AG09319 (cell line): Measurements from ENCODE around the gene PDE4A.
A peak's percentile ranks its signal among the peaks of the same experiment; 100 is the strongest.

ENCODE experiments used
- DNase-seq: peaks from one replicate; pipeline ENCODE4 v3.0.0-alpha.2; 2010; ENCODE audit warnings: low read depth; ENCODE audit errors: extremely low read depth
- TF ChIP-seq, protein P1 (sequence below): IDR thresholded peaks from 2 replicates; pipeline ENCODE4 v1.5.1; 2011; ENCODE audit warnings: low read depth, mild to moderate bottlenecking, inconsistent platforms, low read length, moderate library complexity

PDE4A gene

DNA sequence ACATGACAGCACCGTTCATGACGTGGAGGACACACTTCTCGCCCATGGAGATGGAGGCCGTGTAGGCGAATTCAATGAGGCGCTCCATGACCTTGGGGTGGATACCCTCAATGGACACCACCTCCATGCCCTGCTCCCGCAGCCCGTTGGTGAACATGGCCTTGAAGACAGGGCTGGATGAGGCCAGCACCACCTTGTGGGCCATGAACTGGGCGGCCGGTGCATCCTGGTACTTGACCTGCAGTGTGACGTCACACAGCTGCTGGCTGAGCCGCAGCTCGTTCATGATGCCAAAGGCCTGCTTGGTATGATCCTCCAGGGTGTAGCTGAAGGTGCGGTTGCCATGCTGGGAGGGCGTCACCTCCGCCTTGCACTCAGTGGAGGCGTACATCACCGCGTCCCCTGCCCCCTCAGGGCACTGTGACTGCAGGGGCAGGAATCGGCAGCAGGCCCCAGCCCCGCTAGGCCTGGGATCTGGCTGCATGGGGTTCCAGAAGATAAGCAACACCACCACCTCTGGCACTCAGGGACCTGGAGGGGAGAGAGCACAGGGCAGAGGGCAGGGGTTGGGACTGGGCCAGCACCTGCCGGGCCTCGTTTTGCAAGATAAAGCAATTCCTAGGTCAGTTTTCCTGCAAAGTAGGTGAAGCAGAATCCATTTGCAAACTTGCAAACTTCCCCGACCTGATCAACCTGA is 79.4 kb downstream of the PDE4A start:
- no peak for DNase-seq
- TF ChIP-seq, protein P1, sequence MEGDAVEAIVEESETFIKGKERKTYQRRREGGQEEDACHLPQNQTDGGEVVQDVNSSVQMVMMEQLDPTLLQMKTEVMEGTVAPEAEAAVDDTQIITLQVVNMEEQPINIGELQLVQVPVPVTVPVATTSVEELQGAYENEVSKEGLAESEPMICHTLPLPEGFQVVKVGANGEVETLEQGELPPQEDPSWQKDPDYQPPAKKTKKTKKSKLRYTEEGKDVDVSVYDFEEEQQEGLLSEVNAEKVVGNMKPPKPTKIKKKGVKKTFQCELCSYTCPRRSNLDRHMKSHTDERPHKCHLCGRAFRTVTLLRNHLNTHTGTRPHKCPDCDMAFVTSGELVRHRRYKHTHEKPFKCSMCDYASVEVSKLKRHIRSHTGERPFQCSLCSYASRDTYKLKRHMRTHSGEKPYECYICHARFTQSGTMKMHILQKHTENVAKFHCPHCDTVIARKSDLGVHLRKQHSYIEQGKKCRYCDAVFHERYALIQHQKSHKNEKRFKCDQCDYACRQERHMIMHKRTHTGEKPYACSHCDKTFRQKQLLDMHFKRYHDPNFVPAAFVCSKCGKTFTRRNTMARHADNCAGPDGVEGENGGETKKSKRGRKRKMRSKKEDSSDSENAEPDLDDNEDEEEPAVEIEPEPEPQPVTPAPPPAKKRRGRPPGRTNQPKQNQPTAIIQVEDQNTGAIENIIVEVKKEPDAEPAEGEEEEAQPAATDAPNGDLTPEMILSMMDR = no peak

DNA sequence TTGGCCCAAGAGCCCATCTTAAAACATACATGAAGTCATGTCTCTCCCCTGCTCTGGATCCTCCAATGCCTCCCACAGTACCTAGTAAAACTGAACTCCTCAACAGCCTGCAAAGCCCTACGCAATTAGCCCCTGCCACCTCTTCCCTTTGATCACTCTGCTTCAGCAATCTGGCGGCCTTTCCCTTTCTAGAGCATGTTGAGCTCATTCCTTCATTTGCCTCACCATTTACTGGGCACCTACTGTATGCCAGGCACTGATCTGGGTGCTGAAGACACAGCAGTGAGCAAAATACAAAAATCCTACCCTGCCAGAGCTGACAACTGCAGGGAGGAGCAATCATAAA is 79.9 kb downstream of the PDE4A start:
- TF ChIP-seq, protein P1 = no peak
- DNase-seq = no peak

DNA sequence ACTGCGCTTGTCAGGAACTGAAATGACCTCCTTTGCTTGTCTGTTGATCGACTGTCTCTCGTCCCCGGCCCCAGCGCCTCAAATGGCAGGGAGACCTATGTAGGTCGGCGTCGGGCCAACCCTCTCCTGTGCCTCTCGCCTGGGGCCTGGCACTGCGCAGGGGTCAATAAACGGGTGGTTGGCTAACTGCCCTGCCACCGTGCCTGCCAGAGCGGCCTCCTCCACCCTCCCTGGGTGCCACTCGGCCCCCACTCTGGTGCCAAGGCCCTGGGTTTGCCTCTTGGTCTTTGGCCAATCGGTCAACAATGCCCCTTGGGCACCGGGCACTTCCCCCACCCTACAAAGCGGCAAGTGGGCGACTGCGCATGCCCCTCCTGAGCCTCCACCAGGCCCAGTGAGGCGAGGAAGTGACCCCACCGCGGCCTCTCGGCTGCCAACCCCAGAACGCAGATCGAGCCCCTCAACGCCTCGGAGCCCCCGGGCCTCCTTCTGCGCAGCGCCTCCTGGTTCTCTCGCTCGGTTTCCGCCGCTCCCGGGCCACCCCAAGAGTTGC is 81.7 kb downstream of the PDE4A start:
- no peak for DNase-seq
- TF ChIP-seq, protein P1 = no peak

DNA sequence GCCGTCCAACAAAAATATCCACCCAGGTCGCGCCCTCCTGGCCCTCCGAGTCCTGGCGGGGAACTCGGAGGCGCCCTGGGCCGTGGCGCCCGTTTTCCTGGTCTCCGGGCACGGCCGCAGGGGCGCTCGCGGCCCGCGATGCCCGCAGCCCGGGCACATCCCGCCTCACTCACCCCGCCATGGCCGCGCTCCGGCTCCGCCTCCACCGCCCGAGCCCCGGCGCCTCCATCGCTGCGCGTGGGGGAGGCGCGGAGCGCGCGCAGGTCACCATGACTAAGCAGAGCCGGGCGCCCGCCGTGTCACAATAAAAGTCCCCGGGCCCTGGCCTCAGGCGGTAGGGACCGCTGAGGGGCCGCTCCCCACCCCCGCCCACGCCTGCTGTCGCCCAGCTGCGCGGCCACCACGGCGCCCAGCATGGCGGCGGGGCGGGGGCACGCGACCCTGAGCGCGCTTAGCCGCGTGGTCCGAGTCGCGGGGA is 82.2 kb downstream of the PDE4A start:
- TF ChIP-seq, protein P1 = no peak
- DNase-seq = peak; percentile 76

DNA sequence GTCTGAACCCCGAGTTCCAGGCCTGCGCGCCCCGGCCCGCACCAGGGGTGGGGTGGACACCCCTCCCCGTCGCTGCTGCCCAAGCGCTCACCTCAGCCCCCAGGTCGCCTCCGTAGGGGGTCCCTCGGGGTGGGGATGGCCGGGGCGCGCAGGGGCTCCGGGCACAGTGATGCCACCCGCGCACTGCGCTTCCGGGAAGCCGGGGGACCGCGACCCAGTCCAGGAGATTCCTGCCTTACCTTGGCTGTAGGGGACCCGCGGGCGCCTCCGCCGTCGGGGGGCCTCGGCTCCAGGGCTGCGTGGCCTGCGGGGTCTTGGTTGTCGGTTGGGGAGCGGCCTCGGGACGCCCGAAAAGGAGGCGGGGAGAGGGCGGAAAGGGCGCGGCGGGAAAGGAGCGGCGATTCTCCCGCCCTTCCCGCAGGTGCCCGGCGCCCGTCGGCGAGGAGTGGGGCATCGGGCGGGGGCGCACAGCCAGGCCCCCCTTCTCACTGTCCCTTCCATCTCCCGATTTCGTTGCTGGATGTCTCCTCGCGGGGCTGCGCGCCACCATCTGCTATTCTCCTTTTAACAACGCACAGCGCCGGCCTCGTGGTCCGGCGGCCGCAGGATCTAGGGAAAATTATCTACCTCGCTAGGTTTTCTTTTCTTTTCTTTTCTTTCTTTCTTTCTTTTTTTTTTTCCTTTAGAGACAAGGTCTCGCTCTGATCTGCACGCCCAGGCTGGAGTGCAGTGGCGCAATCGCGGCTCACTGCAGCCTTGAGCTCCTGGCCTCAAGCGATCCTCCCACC is 82.9 kb downstream of the PDE4A start, which contains the start of gene KEAP1:
KEAP1 (minus strand) TSS at position 355 of the 788 bp plus-strand sequence. CDS start 3,323 bp downstream, outside the sequence.
- TF ChIP-seq, protein P1 = no peak
- DNase-seq = no peak

DNA sequence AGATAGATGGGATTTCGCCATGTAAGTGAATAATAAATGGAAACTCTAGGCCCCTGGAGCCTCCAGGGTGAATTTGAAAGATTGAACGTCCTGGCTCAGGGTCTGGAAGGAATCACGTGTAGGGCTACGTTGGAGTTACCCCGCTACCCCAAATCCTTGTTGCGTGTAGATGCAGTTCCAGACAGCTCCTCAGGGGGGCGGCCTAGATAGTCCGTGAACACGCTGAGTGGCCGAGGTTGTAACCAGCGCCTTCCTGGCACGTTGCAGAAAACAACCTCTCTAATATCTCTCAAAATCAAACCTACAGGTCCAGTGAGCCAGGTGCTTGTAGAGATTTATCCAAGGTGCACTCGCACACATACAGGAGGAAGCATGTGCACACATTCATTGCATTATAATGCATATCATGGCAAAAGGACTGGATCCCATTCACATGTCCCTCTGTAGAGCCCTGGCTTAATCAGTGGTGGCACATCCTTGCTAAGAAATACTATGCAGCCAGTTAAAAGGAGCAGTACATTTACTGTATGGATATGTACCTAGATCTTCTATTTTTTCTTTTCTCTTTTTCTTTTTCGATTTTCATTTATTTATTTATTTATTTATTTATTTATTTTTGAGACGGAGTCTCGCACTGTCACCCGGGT is 85.4 kb downstream of the PDE4A start:
- no peak for DNase-seq
- TF ChIP-seq, protein P1 = peak; percentile 79
